ENCODE results near the gene PSMC4. TPM values are rescaled to one million over a fixed set of nuclear protein-coding genes. Genes with fewer than 3 reads are reported as not detected.
A peak's percentile ranks its signal among the peaks of the same experiment; 100 is the strongest.
"Not testable (repeated sequence)": the region's sequence is repeated elsewhere in the genome, so short reads cannot be mapped to it uniquely, and the experiment has no call there.

Gene PSMC4
- polyA plus RNA-seq, 1 of the 3 experiments (the other 2 are of a cell fraction), result 173 TPM

- TF ChIP-seq FOXM1 (IDR thresholded peaks at IDR 0.05; ENCODE audit: low read depth) (no peak), TCF12 (IDR thresholded peaks at IDR 0.05) (no peak), POLR2AphosphoS5 (IDR thresholded peaks at IDR 0.05; ENCODE audit: low read depth, low read length) (no peak), RAD21 (IDR thresholded peaks at IDR 0.05; ENCODE audit: low read length) (no peak)
- TF ChIP-seq, protein P1, sequence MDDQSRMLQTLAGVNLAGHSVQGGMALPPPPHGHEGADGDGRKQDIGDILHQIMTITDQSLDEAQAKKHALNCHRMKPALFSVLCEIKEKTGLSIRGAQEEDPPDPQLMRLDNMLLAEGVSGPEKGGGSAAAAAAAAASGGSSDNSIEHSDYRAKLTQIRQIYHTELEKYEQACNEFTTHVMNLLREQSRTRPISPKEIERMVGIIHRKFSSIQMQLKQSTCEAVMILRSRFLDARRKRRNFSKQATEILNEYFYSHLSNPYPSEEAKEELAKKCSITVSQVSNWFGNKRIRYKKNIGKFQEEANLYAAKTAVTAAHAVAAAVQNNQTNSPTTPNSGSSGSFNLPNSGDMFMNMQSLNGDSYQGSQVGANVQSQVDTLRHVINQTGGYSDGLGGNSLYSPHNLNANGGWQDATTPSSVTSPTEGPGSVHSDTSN (IDR thresholded peaks at IDR 0.05), result no peak
These were observed 19.8 kb upstream of the PSMC4 start (continued) for GRCh38 chr19:39951065-39951650.

DNA sequence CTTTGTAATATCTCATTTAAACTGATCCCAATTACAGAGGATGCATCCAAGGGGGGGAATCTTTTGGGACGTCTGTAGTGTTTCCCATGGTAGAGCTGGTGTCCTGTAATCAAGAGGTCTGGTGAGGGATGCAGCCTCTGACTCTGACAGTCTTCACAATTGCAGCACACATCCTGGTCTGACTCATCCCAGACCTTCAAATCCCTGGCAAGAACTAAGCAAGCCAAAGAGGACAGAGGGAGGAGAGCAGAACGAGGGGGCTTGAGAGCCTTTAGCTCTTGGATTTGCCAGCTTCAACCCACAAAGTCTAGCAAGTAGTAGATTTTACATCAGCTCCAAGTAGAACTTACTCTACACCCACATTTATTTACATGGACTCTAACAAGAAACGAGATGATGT lies 19.3 kb upstream of the PSMC4 start:
- Histone ChIP-seq H3K9me2 (no peaks in the 10 kb centered on the region), H3F3A (replicated peaks; ENCODE audit: insufficient read depth) (no peaks in the 10 kb centered on the region), H4K20me1 (ENCODE audit: insufficient read depth) (no peaks in the 10 kb centered on the region), H3K4me2 (no peak overlapping the region), H3K4me3 (ENCODE audit: low read depth in 2 of 2, low read length in 1 of 2) (no peak overlapping the region), H2AFZ (ENCODE audit: low read depth) (no peak overlapping the region), H3K4me1 (ENCODE audit: control insufficient read depth in 1 of 2, insufficient read depth in 2 of 2, low read depth in 1 of 2, low read length in 1 of 2) (peaks cover 0 to 5% of the 10 kb centered on the region in 2 experiments; a peak in 1 of 4 replicates), H3K9me3 (no peaks in the 10 kb centered on the region), H3K27ac (ENCODE audit: low read depth in 2 of 2, low read length in 1 of 2) (no peak overlapping the region), H3K79me2 (ENCODE audit: insufficient read depth) (no peaks in the 10 kb centered on the region), H3K27me3 (ENCODE audit: insufficient read depth) (no peaks in the 10 kb centered on the region), H3K36me3 (replicated peaks in 1 of 2; ENCODE audit: control insufficient read depth in 1 of 2, insufficient read depth in 2 of 2, low read length in 1 of 2) (no peaks in the 10 kb centered on the region), H3K9ac (no peak overlapping the region)
- no peak for DNase-seq
- POLR2A ChIA-PET, result no interaction called here
- CTCF ChIA-PET, result interaction anchor here (1.2 kb wide), 1 partner anchor 159 kb away, joined by 3 read pairs; no protein-coding TSS in a partner anchor
- 14% methylated on average over 3 of the region's 3 CpGs for WGBS (ENCODE audit: low lambda C conversion rate)
- TF ChIP-seq JUND (IDR thresholded peaks at IDR 0.05), result 0 out of 2 replicates have a peak, but pooled peaks have one; percentile 16
- no peak for TF ChIP-seq RFX5 (IDR thresholded peaks at IDR 0.05; ENCODE audit: low read length)
- no peak for TF ChIP-seq GABPA (IDR thresholded peaks at IDR 0.05; ENCODE audit: low read depth)

GRCh38 chr19:39953915-39954314 lies 17.1 kb upstream of the PSMC4 start:
- no peaks in the 10 kb centered on the region for H3K36me3 ChIP-seq (replicated peaks in 1 of 2; ENCODE audit: control insufficient read depth in 1 of 2, insufficient read depth in 2 of 2, low read length in 1 of 2)
- WGBS (ENCODE audit: low lambda C conversion rate), result 85% methylated on average over 7 of the region's 7 CpGs
- H3K9me2 ChIP-seq, result no peaks in the 10 kb centered on the region
- no peak overlapping the region for H2AFZ ChIP-seq (ENCODE audit: low read depth)
- ChIA-PET POLR2A (no interaction called here), CTCF (interaction anchor here (1.2 kb wide), 1 partner anchor 16 kb away, joined by 3 read pairs; no protein-coding TSS in a partner anchor)
- H3K4me3 ChIP-seq (ENCODE audit: low read depth in 2 of 2, low read length in 1 of 2), result no peak overlapping the region
- no peak overlapping the region for H3K4me2 ChIP-seq
- peaks cover 0 to 5% of the 10 kb centered on the region in 2 experiments; a peak in 1 of 4 replicates for H3K4me1 ChIP-seq (ENCODE audit: control insufficient read depth in 1 of 2, insufficient read depth in 2 of 2, low read depth in 1 of 2, low read length in 1 of 2)
- H3K27me3 ChIP-seq (ENCODE audit: insufficient read depth), result no peaks in the 10 kb centered on the region
- DNase-seq, result no peak
- no peak overlapping the region for H3K27ac ChIP-seq (ENCODE audit: low read depth in 2 of 2, low read length in 1 of 2)
- H3F3A ChIP-seq (replicated peaks; ENCODE audit: insufficient read depth), result no peaks in the 10 kb centered on the region
- H4K20me1 ChIP-seq (ENCODE audit: insufficient read depth), result no peaks in the 10 kb centered on the region
- H3K9me3 ChIP-seq, result no peaks in the 10 kb centered on the region
- no peak for TF ChIP-seq ELF1 (IDR thresholded peaks at IDR 0.05)
- no peak for TF ChIP-seq GATA2 (CRISPR knock-in tag; IDR thresholded peaks at IDR 0.05)
- no peak for TF ChIP-seq FOSL2 (IDR thresholded peaks at IDR 0.05; ENCODE audit: borderline replicate concordance, low read depth)
- TF ChIP-seq MEF2A (IDR thresholded peaks at IDR 0.05; ENCODE audit: borderline replicate concordance, low read depth), result no peak
- no peak for TF ChIP-seq SMC3 (IDR thresholded peaks at IDR 0.05; ENCODE audit: low read depth, low read length)
- H3K79me2 ChIP-seq (ENCODE audit: insufficient read depth), result no peaks in the 10 kb centered on the region
- no peak overlapping the region for H3K9ac ChIP-seq

DNA sequence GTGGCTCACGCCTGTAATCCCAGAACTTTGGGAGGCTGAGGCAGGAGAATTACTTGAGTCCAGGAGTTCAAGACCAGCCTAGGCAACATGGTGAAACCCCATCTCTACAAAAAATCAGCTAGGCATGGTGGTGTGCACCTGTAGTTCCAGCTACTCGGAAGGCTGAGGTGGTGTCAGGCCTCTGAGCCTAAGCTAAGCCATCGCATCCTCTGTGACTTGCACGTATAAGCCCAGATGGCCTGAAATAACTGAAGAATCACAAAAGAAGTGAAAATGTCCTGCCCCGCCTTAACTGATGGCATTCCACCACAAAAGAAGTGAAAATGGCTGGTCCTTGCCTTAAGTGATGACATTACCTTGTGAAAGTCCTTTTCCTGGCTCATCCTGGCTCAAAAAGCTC lies 13.1 kb upstream of the PSMC4 start:
- H4K20me1 ChIP-seq (ENCODE audit: insufficient read depth); H2AFZ ChIP-seq (ENCODE audit: low read depth); H3K36me3 ChIP-seq (replicated peaks in 1 of 2; ENCODE audit: control insufficient read depth in 1 of 2, insufficient read depth in 2 of 2, low read length in 1 of 2); POLR2A ChIA-PET; H3K4me2 ChIP-seq; DNase-seq; H3K27me3 ChIP-seq (ENCODE audit: insufficient read depth); H3K27ac ChIP-seq (ENCODE audit: low read depth in 2 of 2, low read length in 1 of 2); H3K79me2 ChIP-seq (ENCODE audit: insufficient read depth); CTCF ChIA-PET; H3K4me1 ChIP-seq (ENCODE audit: control insufficient read depth in 1 of 2, insufficient read depth in 2 of 2, low read depth in 1 of 2, low read length in 1 of 2); H3K4me3 ChIP-seq (ENCODE audit: low read depth in 2 of 2, low read length in 1 of 2); H3K9ac ChIP-seq; H3K9me2 ChIP-seq; H3F3A ChIP-seq (replicated peaks; ENCODE audit: insufficient read depth); H3K9me3 ChIP-seq: not testable (repeated sequence)
- WGBS (ENCODE audit: low lambda C conversion rate), result 80% methylated on average over 5 of the region's 5 CpGs

DNA sequence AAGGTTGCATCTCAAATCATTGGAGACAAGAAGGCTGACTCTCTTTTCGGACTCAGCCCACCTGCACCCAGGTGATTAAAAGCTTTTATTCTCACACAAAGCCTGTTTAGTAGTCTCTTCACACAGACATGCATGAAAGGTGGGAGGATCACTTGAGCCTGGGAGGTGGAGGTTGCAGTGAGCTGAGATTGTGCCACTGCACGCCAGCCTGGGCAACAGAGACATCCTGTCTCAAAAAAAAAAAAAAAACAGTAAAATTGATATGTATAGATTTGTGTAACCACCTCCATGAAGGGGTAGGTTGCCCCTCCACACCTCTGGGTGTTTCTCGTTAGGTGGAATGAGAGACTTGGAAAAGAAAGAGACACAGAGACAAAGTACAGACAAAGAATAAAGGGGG lies 12.0 kb upstream of the PSMC4 start:
- CTCF ChIA-PET, result interaction anchor here (1.1 kb wide), 1 partner anchor 12 kb away, joined by 3 read pairs; the partner anchor contains the start of gene PSMC4
- H3K4me3 ChIP-seq (ENCODE audit: low read depth in 2 of 2, low read length in 1 of 2); H3K27ac ChIP-seq (ENCODE audit: low read depth in 2 of 2, low read length in 1 of 2); H3F3A ChIP-seq (replicated peaks; ENCODE audit: insufficient read depth); POLR2A ChIA-PET; H3K36me3 ChIP-seq (replicated peaks in 1 of 2; ENCODE audit: control insufficient read depth in 1 of 2, insufficient read depth in 2 of 2, low read length in 1 of 2); H3K79me2 ChIP-seq (ENCODE audit: insufficient read depth); H3K9me2 ChIP-seq; H2AFZ ChIP-seq (ENCODE audit: low read depth); DNase-seq; H3K9me3 ChIP-seq; H3K4me1 ChIP-seq (ENCODE audit: control insufficient read depth in 1 of 2, insufficient read depth in 2 of 2, low read depth in 1 of 2, low read length in 1 of 2); H3K27me3 ChIP-seq (ENCODE audit: insufficient read depth); H3K9ac ChIP-seq; H3K4me2 ChIP-seq; H4K20me1 ChIP-seq (ENCODE audit: insufficient read depth): not testable (repeated sequence)
- WGBS (ENCODE audit: low lambda C conversion rate), result 82% methylated on average over 3 of the region's 3 CpGs
